Tibial artery (tissue), 4 donors: Measurements from ENCODE around the gene SNX5.

ENCODE experiments used
- DNase-seq, 2 donors: peaks; one replicate each; pipeline ENCODE4 v3.0.0-alpha.2; 2019
- H3K27ac ChIP-seq, 2 donors: fragments of 200-600 bp; sonication (generic) in 1 of 2; 1 replicate in 1 of 2; 2 replicates in 1 of 2; pipeline ENCODE4 v1.5.1; 2018 to 2019; ENCODE audit warnings: mild to moderate bottlenecking in 1 of 2
- H3K27me3 ChIP-seq, 2 donors: fragments of 200-600 bp; sonication (generic) in 1 of 2; one replicate each; pipeline versions ENCODE4 v1.5.1 to v1.6.0; 2016 to 2019
- H3K36me3 ChIP-seq, 3 donors: fragments of 200-600 bp; sonication (generic) in 2 of 3; one replicate each; pipeline ENCODE4 v1.5.1; 2016 to 2019; ENCODE audit warnings: mild to moderate bottlenecking in 2 of 3
- H3K4me1 ChIP-seq, 4 donors: fragments of 200-600 bp; sonication (generic) in 2 of 4; 1 replicate in 3 of 4; 2 replicates in 1 of 4; pipeline ENCODE4 v1.5.1; 2016 to 2019
- H3K4me3 ChIP-seq, 2 donors: fragments of 200-600 bp; sonication (generic) in 1 of 2; 1 replicate in 1 of 2; 2 replicates in 1 of 2; pipeline ENCODE4 v1.5.1; 2018 to 2019; ENCODE audit warnings: mild to moderate bottlenecking in 2 of 2
- H3K9me3 ChIP-seq, 3 donors: fragments of 200-600 bp; sonication (generic) in 1 of 3; one replicate each; pipeline ENCODE4 v1.5.1; 2016 to 2019
- CTCF ChIP-seq, 2 experiments: fragments of 200-600 bp in 1 of 2; fragments of 450-650 bp in 1 of 2; IDR thresholded peaks; one replicate each; pipeline ENCODE4 v1.5.1; 2017 to 2019; ENCODE audit warnings: antibody characterized with exemption in 2 of 2, mild to moderate bottlenecking in 1 of 2, moderate library complexity in 1 of 2
- intact Hi-C: fragments of 100-400 bp; cut with DNase I; formaldehyde crosslinking; loops from one replicate; pipeline ENCODE4 v1.15.0; 2023; ENCODE audit warnings: low total_unique reads

SNX5 gene

DNA sequence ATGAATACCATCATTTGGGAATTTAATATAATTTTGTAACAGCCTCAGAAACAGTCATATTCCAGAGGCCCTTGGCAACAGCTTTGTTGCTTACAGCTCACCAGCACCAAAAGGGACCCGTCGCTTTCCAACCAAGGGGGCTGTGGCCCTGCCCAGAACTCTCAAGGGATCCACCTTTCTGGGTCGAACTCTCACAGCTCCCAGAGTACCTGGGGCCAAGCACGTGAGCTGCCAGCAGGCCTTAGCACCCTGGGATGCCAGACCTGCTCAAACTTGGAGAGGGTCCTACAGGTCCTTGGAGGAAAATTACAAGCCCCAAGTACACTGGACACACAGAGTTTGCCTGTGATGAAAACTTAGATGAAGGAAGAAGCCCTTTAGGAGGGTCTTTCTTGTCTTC lies 66.6 kb downstream of the SNX5 start:
- Histone ChIP-seq H3K27me3 (no peaks in the 10 kb centered on the region), H3K4me3 (no peak overlapping the region), H3K4me1 (peaks cover 0 to 1% (median 0%) of the 10 kb centered on the region in 4 donors), H3K36me3 (no peaks in the 10 kb centered on the region), H3K9me3 (no peaks in the 10 kb centered on the region), H3K27ac (no peak overlapping the region)
- DNase-seq = no peak
- TF ChIP-seq CTCF (IDR thresholded peaks at IDR 0.05) = no peak
- intact Hi-C loops = no loop called here

DNA sequence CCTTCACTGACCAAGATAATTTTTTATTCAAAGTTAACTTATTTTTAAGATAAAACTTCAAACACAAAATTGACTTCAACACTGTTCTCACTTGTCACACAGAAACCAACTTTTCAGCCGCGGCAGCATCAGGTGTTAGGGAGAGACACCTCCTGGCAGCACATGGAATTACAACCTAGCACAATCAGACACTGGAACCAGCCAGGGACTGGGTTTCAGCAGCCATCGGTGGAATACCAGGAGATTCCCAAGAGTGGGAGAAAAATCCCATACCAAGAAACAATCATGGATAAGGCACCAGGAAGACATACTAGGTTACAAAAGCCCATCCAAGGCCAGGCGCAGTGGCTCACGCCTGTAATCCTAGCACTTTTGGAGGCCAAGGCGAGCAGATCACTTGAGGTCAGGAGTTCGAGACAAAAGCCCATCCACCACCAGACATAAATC lies 70.0 kb downstream of the SNX5 start:
- TF ChIP-seq CTCF (IDR thresholded peaks at IDR 0.05) = peak; percentile 92 to 93
- H3K36me3 ChIP-seq = no peaks in the 10 kb centered on the region
- no peaks in the 10 kb centered on the region for H3K27me3 ChIP-seq
- H3K4me1 ChIP-seq = peaks cover 0 to 24% (median 13%) of the 10 kb centered on the region in 4 donors
- intact Hi-C loops = loop anchor here (5.0 to 10.0 kb wide), 3 partner anchors 104 to 396 kb away; partner anchors contain the start of gene RRBP1
- no peak overlapping the region for H3K27ac ChIP-seq
- no peak overlapping the region for H3K4me3 ChIP-seq
- no peaks in the 10 kb centered on the region for H3K9me3 ChIP-seq
- peak; percentile 83 to 87 for DNase-seq

- no peaks in the 10 kb centered on the region for H3K27me3 ChIP-seq
- H3K9me3 ChIP-seq = no peaks in the 10 kb centered on the region
- H3K4me1 ChIP-seq = peaks cover 0 to 29% (median 13%) of the 10 kb centered on the region in 4 donors
- DNase-seq = no peak
- H3K27ac ChIP-seq = no peak overlapping the region
- intact Hi-C loops = loop anchor here (5.0 to 10.0 kb wide), 3 partner anchors 103 to 395 kb away; partner anchors contain the start of gene RRBP1
- H3K36me3 ChIP-seq = no peaks in the 10 kb centered on the region
- no peak overlapping the region for H3K4me3 ChIP-seq
- TF ChIP-seq CTCF (IDR thresholded peaks at IDR 0.05) = no peak
These were observed 70.9 kb downstream of the SNX5 start for GRCh38 chr20:17897566-17898307.

DNA sequence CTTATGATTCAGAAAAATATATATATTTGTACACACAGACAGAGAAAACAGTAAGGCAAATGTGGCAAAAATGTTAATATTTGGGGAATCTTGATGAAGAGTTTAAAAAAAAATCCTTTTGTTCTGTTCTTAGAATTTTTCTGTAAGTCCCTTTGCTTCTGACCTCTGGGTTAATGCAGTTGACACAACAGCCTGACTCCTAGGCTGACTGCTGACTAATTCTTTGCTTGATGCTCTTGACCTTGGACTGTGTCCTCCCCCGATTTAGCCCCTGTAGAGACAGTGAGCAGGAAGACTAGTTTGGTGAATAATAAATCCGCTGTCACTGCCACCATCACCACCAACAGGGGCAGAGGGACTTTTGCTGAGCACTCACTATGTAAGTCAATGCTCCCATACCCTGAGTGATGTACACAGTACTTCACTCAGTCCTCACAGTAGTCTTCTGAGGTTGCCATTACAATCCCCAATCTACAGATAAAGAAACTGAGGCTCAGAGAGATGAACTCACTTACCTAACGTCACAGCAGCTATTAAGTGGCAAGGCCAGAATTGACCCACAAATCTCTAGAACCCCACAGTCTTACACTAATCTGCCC lies 71.7 kb downstream of the SNX5 start:
- Histone ChIP-seq H3K36me3 (no peaks in the 10 kb centered on the region), H3K27ac (peak overlapping the region in 1 of 2 donors; percentile 62), H3K4me3 (no peak overlapping the region), H3K27me3 (no peaks in the 10 kb centered on the region), H3K4me1 (peaks cover 0 to 37% (median 15%) of the 10 kb centered on the region in 4 donors), H3K9me3 (no peaks in the 10 kb centered on the region)
- no peak for TF ChIP-seq CTCF (IDR thresholded peaks at IDR 0.05)
- intact Hi-C loops = loop anchor here (5.0 to 10.0 kb wide), 3 partner anchors 102 to 395 kb away; partner anchors contain the start of gene RRBP1
- no peak for DNase-seq

- Histone ChIP-seq H3K9me3 (no peaks in the 10 kb centered on the region), H3K4me3 (peak overlapping the region; percentile 41 to 44), H3K36me3 (no peaks in the 10 kb centered on the region), H3K27me3 (no peaks in the 10 kb centered on the region), H3K27ac (peak overlapping the region; percentile 62 to 71), H3K4me1 (peaks cover 0 to 38% (median 15%) of the 10 kb centered on the region in 4 donors)
- intact Hi-C loops = loop anchor here (5.0 to 10.0 kb wide), 3 partner anchors 101 to 394 kb away; partner anchors contain the start of gene RRBP1
- no peak for TF ChIP-seq CTCF (IDR thresholded peaks at IDR 0.05)
- DNase-seq = no peak
These were observed 72.3 kb downstream of the SNX5 start for GRCh38 chr20:17896193-17896723.
